ENCODE results near the gene RPL13A. TPM values are rescaled to one million over a fixed set of nuclear protein-coding genes. Genes with fewer than 3 reads are reported as not detected.
A peak's percentile ranks its signal among the peaks of the same experiment; 100 is the strongest.
"Not testable (repeated sequence)": the region's sequence is repeated elsewhere in the genome, so short reads cannot be mapped to it uniquely, and the experiment has no call there.

RPL13A gene
- total RNA-seq, 6 experiments from 2014 or later = 2,015 to 2,373 (median 2,179) TPM

DNA sequence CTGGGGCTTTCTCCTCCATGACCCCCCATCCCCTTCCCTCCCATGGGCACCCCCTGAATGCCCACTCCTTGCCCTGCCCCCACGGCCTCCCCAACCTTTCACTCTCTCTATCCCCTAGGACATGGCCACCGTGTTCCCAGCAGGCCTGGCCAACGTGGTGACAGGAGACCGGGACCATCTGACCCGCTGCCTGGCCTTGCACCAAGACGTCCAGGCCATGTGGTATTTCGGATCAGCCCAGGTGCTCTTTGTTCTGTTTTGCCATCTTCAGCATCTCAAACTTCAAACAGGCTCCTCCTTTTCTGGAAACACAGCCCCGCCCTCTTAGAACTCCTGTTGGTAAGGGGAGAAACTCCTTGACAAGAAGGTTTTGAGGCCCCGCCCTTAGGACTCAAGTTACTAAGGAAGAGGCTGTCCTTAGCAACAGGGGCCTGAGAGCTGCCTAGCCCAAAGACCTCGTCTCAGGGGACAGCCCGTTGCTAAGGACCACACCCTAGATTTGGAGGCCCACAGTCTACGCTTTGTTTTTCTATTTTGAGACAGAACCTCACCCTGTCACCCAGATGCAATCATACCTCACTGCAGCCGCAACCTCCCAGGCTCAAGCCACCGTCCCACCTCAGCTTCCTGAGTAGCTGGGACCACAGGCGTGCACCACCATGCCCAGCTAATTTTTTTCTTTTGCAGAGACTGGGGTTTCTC, 18.5 kb upstream of the RPL13A start:
- H3K4me3 Mint-ChIP-seq = no peak overlapping the region
- H3K27ac Mint-ChIP-seq = no peak overlapping the region
- H3K36me3 Mint-ChIP-seq (ENCODE audit: low read depth) = no peaks in the 10 kb centered on the region
- H3K4me1 Mint-ChIP-seq (ENCODE audit: low read depth) = peaks cover 9% of the 10 kb centered on the region
- DNase-seq = no peak
- H3K27me3 Mint-ChIP-seq (ENCODE audit: insufficient read depth) = no peaks in the 10 kb centered on the region
- H3K9me3 Mint-ChIP-seq = no peaks in the 10 kb centered on the region
- TF ChIP-seq CTCF (IDR thresholded peaks at IDR 0.05) = no peak

GRCh38 chr19:49469828-49470614, 17.4 kb upstream of the RPL13A start:
- Mint-ChIP-seq H3K9me3 (no peaks in the 10 kb centered on the region), H3K4me3 (no peak overlapping the region), H3K27me3 (ENCODE audit: insufficient read depth) (no peaks in the 10 kb centered on the region), H3K36me3 (ENCODE audit: low read depth) (no peaks in the 10 kb centered on the region), H3K27ac (no peak overlapping the region), H3K4me1 (ENCODE audit: low read depth) (peaks cover 14% of the 10 kb centered on the region)
- DNase-seq = no peak
- peak; percentile 31; the same call in 1 of the 2 replicates for TF ChIP-seq CTCF (IDR thresholded peaks at IDR 0.05)

GRCh38 chr19:49470615-49470978, 16.8 kb upstream of the RPL13A start:
- TF ChIP-seq CTCF (IDR thresholded peaks at IDR 0.05) = no peak
- DNase-seq = no peak
- Mint-ChIP-seq H3K4me3 (no peak overlapping the region), H3K36me3 (ENCODE audit: low read depth) (no peaks in the 10 kb centered on the region), H3K27ac (no peak overlapping the region), H3K9me3 (no peaks in the 10 kb centered on the region), H3K27me3 (ENCODE audit: insufficient read depth) (no peaks in the 10 kb centered on the region), H3K4me1 (ENCODE audit: low read depth) (peaks cover 20% of the 10 kb centered on the region)

GRCh38 chr19:49472936-49473335, 14.5 kb upstream of the RPL13A start:
- Mint-ChIP-seq H3K4me1 (ENCODE audit: low read depth) (peaks cover 29% of the 10 kb centered on the region), H3K27me3 (ENCODE audit: insufficient read depth) (no peaks in the 10 kb centered on the region), H3K4me3 (peak overlapping the region; percentile 89), H3K36me3 (ENCODE audit: low read depth) (no peaks in the 10 kb centered on the region), H3K9me3 (no peaks in the 10 kb centered on the region), H3K27ac (peak overlapping the region; percentile 48)
- no peak for TF ChIP-seq CTCF (IDR thresholded peaks at IDR 0.05)
- no peak for DNase-seq

- peaks cover 29% of the 10 kb centered on the region for H3K4me1 Mint-ChIP-seq (ENCODE audit: low read depth)
- H3K27me3 Mint-ChIP-seq (ENCODE audit: insufficient read depth) = not testable (repeated sequence)
- H3K27ac Mint-ChIP-seq = peak overlapping the region; percentile 84; the same call in 1 of the 2 replicates
These were observed 13.9 kb upstream of the RPL13A start for GRCh38 chr19:49473501-49473867.

More at GRCh38 chr19:49473501-49473867, 13.9 kb upstream of the RPL13A start:
- DNase-seq; H3K9me3 Mint-ChIP-seq; H3K36me3 Mint-ChIP-seq (ENCODE audit: low read depth): not testable (repeated sequence)
- peak overlapping the region; percentile 89 for H3K4me3 Mint-ChIP-seq

Data from HFFc6 (cell line).